ENCODE measurements around the gene RALBP1.

RALBP1 gene

DNA sequence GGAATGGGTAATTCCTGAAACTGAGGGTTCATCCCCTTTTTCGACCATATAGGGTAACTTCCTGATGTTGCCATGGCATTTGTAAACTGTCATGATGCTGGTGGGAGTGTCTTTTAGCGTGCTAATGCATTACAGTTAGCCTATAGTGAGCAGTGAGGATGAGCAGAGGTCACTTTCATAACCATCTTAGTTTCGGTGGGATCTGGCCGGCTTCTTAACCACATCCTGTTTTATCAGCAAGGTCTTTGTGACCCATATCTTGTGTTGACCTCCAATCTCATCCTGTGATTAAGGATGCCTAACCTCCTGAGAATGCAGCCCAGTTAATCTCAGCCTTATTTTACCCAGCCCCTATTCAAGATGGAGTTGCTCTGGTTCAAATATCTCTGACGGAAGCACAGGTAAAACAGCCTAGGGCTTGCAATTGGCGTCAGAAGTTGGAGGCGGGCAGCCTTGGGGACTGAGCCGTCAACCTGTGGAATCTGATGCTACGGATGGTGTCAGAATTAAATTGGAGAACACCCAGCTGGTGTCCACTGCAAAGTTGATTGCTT, 19.5 kb downstream of the RALBP1 start:
- peak; percentile 42 for FAIRE-seq
- DNase-seq (ENCODE audit: insufficient read length): no peak
- TF ChIP-seq POLR2AphosphoS5 (IDR thresholded peaks at IDR 0.05; ENCODE audit: low read depth, low read length) (no peak), POLR2A (IDR thresholded peaks at IDR 0.05; ENCODE audit: low read depth, low read length) (no peak), TAF1 (IDR thresholded peaks at IDR 0.05; ENCODE audit: borderline replicate concordance, low read depth, low read length) (no peak)

DNA sequence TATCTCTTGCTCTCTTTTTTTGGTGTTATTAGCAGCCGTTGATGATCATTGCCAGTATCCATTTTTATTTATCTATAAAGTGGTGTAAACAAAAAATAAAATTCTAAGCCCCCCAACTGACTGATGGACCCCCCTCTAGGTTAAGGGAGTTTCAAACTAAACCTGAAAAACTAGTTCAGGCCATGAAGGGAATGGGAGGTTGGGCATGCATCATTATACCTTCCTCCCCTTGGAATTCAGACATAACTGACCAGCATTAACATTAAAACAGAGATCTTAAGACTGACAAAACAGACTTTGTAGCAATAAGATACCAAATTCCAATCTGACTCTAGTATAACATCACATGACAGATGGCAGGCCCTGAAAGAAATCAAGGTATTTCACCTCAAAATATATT, 20.2 kb downstream of the RALBP1 start:
- FAIRE-seq: no peak
- DNase-seq (ENCODE audit: insufficient read length): no peak
- TF ChIP-seq TAF1 (IDR thresholded peaks at IDR 0.05; ENCODE audit: borderline replicate concordance, low read depth, low read length) (no peak), POLR2AphosphoS5 (IDR thresholded peaks at IDR 0.05; ENCODE audit: low read depth, low read length) (no peak), POLR2A (IDR thresholded peaks at IDR 0.05; ENCODE audit: low read depth, low read length) (no peak)

DNA sequence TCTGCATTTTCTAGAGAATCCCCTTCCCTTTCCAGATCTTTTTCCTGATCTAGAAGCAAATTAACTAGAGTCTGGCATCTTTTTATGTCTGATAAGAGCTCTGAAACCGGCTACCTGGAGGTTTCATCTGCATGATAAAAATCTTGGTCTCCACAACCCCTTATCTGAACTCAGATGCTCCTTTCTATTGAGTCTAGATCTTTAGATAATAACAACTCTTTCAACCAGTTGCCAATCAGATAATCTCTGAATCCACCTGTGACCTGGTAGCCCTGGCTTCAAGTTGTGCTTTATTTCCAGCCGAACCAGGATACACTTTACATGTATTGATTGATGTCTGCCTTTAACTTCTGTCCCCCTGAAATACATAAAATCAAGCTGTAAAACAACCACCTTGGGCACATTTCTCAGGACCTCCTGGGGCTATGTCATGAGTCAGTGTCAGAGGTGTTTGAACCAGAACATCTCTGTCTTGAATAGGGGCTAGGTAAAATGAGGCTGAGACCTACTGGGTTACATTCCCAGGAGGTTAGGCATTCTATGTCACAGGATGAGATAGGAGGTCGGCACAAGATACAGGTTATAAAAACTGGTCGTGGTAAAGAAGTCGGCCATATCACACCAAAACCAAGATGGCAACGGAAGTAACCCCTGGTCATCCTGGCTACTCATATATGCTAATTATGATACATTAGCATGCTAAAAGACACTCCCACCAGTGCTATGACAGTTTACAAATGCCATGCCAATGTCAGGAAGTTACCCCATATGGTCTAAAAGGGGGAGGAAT, 20.8 kb downstream of the RALBP1 start:
- FAIRE-seq (no peak), DNase-seq (ENCODE audit: insufficient read length) (no peak)
- TF ChIP-seq POLR2A (IDR thresholded peaks at IDR 0.05; ENCODE audit: low read depth, low read length): no peak
- no peak for TF ChIP-seq TAF1 (IDR thresholded peaks at IDR 0.05; ENCODE audit: borderline replicate concordance, low read depth, low read length)
- no peak for TF ChIP-seq POLR2AphosphoS5 (IDR thresholded peaks at IDR 0.05; ENCODE audit: low read depth, low read length)

DNA sequence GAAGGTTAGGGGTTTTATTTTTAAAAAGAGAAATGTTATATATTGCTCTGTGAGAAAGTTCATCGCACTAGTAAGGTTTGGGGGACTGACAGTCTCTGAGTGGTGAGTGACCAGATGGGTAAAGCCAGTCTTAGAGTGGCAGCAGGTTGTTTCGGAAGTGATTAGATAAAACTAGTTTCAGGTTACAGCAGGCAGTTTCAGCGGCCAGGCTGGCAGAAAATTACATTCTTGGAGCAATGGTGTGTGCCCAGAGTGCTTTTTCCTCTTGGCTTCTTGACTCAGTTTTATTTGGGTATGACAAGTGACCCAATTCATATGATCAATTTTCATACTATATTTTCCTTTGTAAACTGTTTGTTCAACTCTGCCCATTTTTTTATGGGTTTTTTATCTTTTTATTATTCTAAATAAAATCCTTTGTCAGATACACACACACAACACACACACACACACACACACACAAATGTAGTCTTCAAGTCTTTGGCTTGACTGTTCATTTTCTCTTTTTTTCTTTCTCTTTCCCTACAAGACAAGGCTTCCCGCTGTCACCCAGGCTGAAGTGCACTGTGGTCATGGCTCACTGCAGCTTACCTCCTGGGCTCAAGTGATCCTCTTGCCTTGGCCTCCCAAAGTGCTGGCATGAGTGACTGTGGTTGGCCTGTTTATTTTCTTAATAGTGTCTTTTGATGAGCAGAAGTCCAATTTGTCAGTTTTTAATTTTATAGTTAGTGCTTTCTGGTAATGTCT, 30.9 kb downstream of the RALBP1 start:
- DNase-seq (ENCODE audit: insufficient read length) (no peak), FAIRE-seq (no peak)
- TF ChIP-seq POLR2AphosphoS5 (IDR thresholded peaks at IDR 0.05; ENCODE audit: low read depth, low read length) (no peak), TAF1 (IDR thresholded peaks at IDR 0.05; ENCODE audit: borderline replicate concordance, low read depth, low read length) (no peak), POLR2A (IDR thresholded peaks at IDR 0.05; ENCODE audit: low read depth, low read length) (no peak)

DNA sequence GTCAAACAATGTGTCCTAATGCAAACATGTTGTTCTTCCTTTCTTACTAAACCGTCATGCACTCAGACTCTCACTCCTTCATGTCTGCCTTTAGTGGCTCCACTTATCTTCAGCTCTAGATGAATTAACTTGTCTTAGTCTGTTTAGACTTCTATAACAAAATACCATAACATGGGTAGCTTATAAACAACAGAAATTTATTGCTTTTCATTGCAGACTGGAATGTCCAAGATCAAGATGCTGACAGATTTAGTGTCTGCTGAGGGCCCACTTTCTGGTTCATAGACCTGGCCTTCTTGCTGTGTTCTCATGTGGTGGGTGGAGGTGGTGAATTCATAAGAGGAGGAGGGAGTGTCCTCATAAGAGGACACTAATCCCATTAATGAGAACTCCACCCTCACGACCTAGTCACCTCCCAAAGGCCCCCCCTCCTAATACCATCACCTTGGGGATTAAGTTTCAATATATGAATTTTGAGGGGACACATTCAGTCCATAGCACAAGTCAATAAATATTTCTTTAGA, 32.3 kb downstream of the RALBP1 start:
- DNase-seq (ENCODE audit: insufficient read length) (no peak), FAIRE-seq (no peak)
- TF ChIP-seq POLR2A (IDR thresholded peaks at IDR 0.05; ENCODE audit: low read depth, low read length): no peak
- TF ChIP-seq TAF1 (IDR thresholded peaks at IDR 0.05; ENCODE audit: borderline replicate concordance, low read depth, low read length): no peak
- TF ChIP-seq POLR2AphosphoS5 (IDR thresholded peaks at IDR 0.05; ENCODE audit: low read depth, low read length): no peak

DNA sequence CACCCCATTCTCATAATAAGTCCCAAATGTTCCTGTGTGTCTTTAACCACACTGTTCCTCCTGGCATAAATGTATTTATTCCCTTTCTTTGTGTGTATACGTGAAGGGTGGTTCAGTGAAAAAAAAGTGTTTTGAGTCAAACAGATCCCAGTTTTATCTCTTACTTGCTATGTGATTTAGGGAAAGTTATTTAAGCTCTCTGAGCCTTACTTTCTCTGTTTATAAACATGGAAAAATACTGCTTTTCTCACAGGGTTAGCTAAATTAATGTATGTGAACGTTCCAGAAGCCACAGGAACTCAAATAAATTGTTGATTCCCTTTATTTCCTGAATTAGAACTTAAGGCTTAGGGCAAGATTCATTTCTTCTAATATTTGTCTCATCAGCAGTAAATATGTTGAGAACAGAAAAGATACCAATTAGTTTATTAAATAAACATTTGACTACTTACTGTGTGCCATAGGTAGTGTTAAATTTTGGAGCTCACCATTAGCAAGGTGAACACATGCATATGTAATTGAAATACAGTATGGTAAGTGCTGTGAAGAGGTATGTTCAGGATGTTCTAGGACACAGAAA, 33.2 kb downstream of the RALBP1 start:
- FAIRE-seq (no peak), DNase-seq (ENCODE audit: insufficient read length) (no peak)
- no peak for TF ChIP-seq POLR2AphosphoS5 (IDR thresholded peaks at IDR 0.05; ENCODE audit: low read depth, low read length)
- TF ChIP-seq POLR2A (IDR thresholded peaks at IDR 0.05; ENCODE audit: low read depth, low read length): no peak
- no peak for TF ChIP-seq TAF1 (IDR thresholded peaks at IDR 0.05; ENCODE audit: borderline replicate concordance, low read depth, low read length)

DNA sequence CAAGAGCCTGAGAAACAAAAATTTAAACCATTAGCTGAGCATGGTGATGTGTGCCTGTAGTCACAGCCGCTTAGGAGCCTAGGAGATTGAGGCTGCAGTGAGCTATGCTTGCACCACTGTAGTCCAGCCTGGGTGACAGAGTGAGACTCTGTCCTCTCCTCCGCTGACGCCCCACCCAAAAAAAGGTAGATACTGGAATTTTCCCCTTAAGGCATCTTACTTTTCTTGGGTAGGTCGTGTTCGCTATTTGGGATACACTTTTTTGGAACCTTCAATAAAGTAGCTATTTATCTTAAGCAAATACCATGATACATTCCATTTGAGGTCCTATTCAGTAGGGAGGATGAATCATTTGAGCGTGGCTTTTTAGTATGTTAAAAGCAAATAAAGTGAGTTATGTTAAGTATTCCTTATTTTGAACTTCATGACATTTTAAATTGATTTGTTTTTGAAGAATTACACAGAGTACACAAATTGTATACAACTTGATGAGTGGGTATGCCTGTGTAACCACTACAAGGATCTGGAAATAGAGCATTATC, 38.7 kb downstream of the RALBP1 start:
- FAIRE-seq: no peak
- TF ChIP-seq POLR2AphosphoS5 (IDR thresholded peaks at IDR 0.05; ENCODE audit: low read depth, low read length): no peak
- TF ChIP-seq POLR2A (IDR thresholded peaks at IDR 0.05; ENCODE audit: low read depth, low read length): no peak
- no peak for TF ChIP-seq TAF1 (IDR thresholded peaks at IDR 0.05; ENCODE audit: borderline replicate concordance, low read depth, low read length)
- DNase-seq (ENCODE audit: insufficient read length): no peak

DNA sequence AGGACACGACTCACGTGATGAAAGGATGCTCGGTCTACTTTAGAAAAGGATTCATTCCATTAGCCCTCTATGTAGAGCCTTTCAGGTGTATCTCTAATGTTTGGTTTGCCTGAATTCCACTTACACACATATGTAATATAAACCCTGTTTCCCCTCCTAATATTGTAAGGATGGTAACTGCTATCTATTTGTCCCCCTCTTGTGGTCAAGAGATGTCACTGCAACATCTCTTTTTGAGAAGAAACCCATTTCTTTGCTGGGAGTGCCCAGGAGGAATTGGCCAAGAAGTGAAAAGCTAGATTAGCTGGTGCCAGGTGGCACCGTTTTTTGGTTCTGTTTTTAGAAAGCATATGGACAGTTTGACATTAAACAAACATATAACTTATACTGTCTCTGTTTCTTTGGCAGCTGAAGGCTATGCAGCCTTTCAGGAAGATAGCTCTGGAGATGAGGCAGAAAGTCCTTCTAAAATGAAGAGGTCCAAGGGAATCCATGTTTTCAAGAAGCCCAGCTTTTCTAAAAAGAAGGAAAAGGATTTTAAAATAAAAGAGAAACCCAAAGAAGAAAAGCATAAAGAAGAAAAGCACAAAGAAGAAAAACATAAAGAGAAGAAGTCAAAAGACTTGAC, 41.2 kb downstream of the RALBP1 start:
- peak; percentile 87 for FAIRE-seq

DNA sequence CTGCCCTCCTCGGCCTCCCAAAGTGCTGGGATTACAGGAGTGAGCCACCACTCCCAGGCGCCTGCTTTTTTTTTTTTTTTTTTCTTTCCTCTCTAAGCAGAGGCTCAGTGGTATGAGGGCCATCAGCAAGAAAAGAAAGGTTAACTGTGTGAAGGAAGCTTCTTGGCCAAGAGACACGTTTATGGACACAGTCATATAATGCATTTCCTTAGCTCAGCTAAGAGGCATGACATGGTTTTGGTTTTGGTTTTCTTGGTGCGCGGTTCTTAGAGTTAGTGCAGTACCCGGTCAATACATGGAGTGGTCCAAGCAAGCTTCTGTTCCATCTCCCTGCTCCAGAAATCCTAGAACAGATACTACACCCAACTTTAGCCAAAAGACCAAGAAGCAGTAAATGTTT, 42.6 kb downstream of the RALBP1 start:
- FAIRE-seq (no peak), DNase-seq (ENCODE audit: insufficient read length) (no peak)
- no peak for TF ChIP-seq TAF1 (IDR thresholded peaks at IDR 0.05; ENCODE audit: borderline replicate concordance, low read depth, low read length)
- no peak for TF ChIP-seq POLR2AphosphoS5 (IDR thresholded peaks at IDR 0.05; ENCODE audit: low read depth, low read length)
- no peak for TF ChIP-seq POLR2A (IDR thresholded peaks at IDR 0.05; ENCODE audit: low read depth, low read length)

More for the DNA sequence above, 41.2 kb downstream of the RALBP1 start:
- DNase-seq (ENCODE audit: insufficient read length): no peak
- no peak for TF ChIP-seq TAF1 (IDR thresholded peaks at IDR 0.05; ENCODE audit: borderline replicate concordance, low read depth, low read length)
- TF ChIP-seq POLR2A (IDR thresholded peaks at IDR 0.05; ENCODE audit: low read depth, low read length): no peak
- TF ChIP-seq POLR2AphosphoS5 (IDR thresholded peaks at IDR 0.05; ENCODE audit: low read depth, low read length): no peak

DNA sequence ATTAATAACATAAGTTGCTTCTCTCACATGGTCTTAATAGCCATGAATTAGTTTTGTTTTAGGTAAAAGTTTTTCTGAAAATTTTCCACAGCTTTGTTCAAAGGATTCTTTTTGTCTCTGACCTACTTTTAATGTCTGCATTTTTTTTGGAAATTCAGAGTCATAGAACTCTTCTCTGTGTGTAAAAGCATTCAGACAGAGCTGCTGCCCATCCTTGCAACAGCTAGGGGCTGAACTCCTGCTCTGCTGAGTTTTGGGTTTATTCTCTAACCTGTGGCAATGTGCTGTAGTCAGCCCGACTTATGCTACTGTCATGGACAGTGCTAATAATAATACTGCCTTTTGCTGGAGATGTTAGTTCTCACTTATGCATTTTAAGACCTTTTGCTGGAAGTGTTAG, 44.1 kb downstream of the RALBP1 start:
- FAIRE-seq: no peak
- DNase-seq (ENCODE audit: insufficient read length): no peak
- TF ChIP-seq TAF1 (IDR thresholded peaks at IDR 0.05; ENCODE audit: borderline replicate concordance, low read depth, low read length) (no peak), POLR2A (IDR thresholded peaks at IDR 0.05; ENCODE audit: low read depth, low read length) (no peak), POLR2AphosphoS5 (IDR thresholded peaks at IDR 0.05; ENCODE audit: low read depth, low read length) (no peak)
